ENCODE measurements around the gene PRKCB.

DNA sequence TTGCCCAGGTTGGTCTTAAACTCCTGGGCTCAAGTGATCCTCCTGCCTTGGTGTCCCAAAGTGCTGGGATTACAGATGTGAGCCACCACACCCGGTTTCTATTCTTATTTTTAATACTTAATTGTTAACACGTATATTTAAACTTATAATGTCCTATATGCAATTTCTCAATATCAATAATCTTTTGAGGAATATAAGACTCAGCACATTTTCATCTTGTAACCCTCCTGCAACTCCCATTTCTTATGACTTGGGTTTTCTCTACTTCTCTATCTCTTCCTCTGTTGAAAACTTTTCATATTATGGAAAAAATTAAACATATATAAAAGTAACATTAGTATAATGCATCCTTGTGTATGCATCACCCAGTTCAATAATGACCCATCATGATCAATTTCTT is 150.7 kb downstream of the PRKCB start:
- TF ChIP-seq, protein P1, sequence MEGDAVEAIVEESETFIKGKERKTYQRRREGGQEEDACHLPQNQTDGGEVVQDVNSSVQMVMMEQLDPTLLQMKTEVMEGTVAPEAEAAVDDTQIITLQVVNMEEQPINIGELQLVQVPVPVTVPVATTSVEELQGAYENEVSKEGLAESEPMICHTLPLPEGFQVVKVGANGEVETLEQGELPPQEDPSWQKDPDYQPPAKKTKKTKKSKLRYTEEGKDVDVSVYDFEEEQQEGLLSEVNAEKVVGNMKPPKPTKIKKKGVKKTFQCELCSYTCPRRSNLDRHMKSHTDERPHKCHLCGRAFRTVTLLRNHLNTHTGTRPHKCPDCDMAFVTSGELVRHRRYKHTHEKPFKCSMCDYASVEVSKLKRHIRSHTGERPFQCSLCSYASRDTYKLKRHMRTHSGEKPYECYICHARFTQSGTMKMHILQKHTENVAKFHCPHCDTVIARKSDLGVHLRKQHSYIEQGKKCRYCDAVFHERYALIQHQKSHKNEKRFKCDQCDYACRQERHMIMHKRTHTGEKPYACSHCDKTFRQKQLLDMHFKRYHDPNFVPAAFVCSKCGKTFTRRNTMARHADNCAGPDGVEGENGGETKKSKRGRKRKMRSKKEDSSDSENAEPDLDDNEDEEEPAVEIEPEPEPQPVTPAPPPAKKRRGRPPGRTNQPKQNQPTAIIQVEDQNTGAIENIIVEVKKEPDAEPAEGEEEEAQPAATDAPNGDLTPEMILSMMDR (IDR thresholded peaks at IDR 0.05) = no peak
- no peak for TF ChIP-seq POLR2A (IDR thresholded peaks at IDR 0.05)
